Vagina (tissue), 2 donors: ENCODE data around the gene SSMEM1.

Experiments used
- POLR2A ChIP-seq, 2 donors: fragments of 450-650 bp; IDR thresholded peaks; one replicate each; pipeline ENCODE4 v1.6.1; 2017; ENCODE audit warnings: antibody characterized with exemption in 2 of 2, mild to moderate bottlenecking in 2 of 2, moderate library complexity in 2 of 2
- POLR2AphosphoS5 ChIP-seq, 2 donors: sonication (generic); formaldehyde crosslinking; IDR thresholded peaks; one replicate each; pipeline ENCODE4 v1.9.0; 2017; ENCODE audit warnings: antibody characterized with exemption in 2 of 2, mild to moderate bottlenecking in 2 of 2, low read depth in 1 of 2; ENCODE audit not compliant: insufficient read depth in 1 of 2
- TF ChIP-seq, protein P1 (sequence below), 3 experiments: fragments of 450-650 bp in 2 of 3; fragments of 200-600 bp in 1 of 3; sonication (generic) in 1 of 3; IDR thresholded peaks; one replicate each; pipeline ENCODE4 v1.5.1; 2017 to 2019; ENCODE audit warnings: antibody characterized with exemption in 3 of 3, mild to moderate bottlenecking in 2 of 3, moderate library complexity in 2 of 3

DNA sequence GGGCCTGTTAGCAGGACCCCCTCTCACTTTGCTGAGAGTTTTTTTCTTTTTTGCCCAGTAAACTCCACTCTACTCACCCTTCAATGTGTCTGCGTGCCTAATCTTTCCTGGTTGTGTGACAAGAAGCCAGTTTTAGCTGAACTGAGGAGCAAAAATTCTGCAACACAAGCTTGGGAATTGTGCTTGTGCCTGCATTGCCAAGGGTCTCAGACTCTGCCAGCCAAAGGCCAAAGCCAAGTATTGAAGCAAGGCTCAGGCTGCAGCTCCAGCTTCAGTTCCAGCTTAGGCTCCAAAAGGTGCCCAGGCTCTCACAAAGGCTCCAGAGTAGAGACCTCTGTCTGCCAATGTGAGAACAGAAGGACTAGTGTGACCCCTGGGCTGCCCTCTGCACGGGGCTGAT, 54.8 kb downstream of the SSMEM1 start:
- TF ChIP-seq, protein P1, sequence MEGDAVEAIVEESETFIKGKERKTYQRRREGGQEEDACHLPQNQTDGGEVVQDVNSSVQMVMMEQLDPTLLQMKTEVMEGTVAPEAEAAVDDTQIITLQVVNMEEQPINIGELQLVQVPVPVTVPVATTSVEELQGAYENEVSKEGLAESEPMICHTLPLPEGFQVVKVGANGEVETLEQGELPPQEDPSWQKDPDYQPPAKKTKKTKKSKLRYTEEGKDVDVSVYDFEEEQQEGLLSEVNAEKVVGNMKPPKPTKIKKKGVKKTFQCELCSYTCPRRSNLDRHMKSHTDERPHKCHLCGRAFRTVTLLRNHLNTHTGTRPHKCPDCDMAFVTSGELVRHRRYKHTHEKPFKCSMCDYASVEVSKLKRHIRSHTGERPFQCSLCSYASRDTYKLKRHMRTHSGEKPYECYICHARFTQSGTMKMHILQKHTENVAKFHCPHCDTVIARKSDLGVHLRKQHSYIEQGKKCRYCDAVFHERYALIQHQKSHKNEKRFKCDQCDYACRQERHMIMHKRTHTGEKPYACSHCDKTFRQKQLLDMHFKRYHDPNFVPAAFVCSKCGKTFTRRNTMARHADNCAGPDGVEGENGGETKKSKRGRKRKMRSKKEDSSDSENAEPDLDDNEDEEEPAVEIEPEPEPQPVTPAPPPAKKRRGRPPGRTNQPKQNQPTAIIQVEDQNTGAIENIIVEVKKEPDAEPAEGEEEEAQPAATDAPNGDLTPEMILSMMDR (IDR thresholded peaks at IDR 0.05) = no peak
- no peak for TF ChIP-seq POLR2A (IDR thresholded peaks at IDR 0.05)
- no peak for TF ChIP-seq POLR2AphosphoS5 (IDR thresholded peaks at IDR 0.05; ENCODE audit: insufficient read depth in 1 of 2, low read depth in 1 of 2)
